DMS 273 (cell line): ENCODE results near the gene TMEM132D.

Source experiments
- DNase-seq: peaks from one replicate; lab custom pipeline; 2025; ENCODE audit not compliant: unreplicated experiment; lab: John Stamatoyannopoulos, UW

The TMEM132D gene

DNA sequence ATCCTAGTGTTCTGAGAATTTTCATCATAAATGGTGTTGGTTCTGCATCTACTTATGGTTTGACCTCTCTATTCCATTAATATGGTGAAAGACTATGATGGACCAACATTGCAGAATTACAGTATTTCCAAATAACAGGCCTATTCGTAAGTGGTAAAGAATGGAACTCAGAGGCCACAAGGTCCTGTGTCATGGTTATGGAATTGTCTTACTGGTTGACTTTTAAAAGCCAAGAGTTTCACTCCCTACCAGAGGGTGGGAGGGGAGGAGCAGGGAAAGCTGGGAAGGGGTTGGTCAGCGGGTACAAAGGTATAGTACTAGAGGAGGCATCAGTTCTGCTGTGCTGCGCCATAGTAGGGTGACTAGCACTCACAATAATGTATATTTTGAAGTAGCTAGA, 153.4 kb downstream of the TMEM132D start:
- no peak for DNase-seq

DNA sequence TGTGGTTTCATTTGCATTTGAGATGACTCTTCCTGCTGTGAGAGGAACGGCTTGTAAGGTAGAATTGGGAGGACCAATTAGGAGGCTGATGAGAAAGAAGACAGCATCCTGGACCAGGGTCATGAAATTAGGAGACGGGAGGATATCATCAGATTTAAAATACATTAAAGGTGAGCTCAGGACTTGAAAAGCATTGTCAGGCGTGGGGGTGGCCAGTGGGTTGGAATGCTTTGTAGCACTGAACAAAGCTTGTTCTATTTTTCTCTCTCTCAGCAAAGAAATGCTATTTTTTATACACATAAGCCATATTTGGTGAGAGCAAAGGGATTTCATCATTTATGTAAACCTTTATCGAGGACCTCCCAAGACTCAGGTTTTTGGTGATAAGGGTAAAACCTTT, 157.5 kb downstream of the TMEM132D start:
- DNase-seq = no peak

DNA sequence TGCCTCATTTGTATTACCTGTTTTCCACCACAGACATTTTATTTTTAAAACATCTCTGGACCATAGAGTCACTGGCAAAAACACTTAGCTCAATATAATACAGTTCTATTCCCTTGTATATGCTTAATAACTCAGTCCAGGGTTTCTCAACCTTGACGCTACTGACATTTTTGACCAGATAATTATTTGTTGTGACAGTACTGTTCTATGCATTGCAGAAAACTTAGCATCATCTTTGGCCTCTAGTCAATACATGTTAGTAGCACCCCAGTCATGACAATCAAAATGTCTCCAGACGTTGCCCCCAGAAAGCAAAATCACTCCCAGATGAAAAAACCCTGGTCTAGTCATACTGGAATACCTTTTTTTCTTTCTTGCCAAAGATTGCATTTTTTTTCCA, 174.7 kb downstream of the TMEM132D start:
- no peak for DNase-seq

DNA sequence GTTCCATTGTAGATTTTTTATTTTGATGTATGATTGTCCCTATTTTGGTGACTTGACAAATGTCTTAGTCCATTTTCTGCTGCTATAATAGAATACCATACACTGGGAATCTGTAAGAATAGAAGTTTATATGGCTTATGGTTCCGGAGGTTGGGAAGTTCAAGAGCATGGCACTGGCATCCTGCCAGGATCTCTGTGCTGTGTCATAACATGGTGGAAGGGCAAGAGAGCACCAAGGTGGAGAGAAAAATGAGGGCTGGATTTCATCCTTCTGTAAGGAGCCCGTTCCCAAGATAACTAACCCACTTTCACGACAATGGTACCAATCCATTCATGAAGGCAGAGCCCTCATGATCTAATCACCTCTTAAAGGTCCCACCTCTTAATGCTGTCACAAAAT, 176.7 kb downstream of the TMEM132D start:
- DNase-seq = no peak

DNA sequence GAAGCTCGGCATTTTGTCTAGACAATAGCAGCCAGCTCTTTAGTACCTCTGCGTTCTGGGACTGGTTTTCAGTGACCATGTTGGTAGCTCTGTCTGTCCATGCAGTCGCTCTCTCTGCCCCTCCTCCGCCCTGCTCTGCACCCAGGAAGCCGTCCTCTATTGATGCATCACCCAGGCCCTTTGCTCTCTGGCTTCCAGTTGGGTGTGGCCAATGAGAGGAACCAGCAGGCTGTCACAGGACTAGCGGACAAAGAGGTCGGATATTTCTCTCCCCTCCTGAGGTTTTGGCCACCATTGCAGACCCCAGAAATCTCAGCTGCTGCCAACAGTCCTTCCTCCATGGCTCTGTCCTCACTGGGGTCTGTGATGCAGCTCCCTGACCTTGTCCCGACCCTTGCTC, 180.6 kb downstream of the TMEM132D start:
- no peak for DNase-seq

DNA sequence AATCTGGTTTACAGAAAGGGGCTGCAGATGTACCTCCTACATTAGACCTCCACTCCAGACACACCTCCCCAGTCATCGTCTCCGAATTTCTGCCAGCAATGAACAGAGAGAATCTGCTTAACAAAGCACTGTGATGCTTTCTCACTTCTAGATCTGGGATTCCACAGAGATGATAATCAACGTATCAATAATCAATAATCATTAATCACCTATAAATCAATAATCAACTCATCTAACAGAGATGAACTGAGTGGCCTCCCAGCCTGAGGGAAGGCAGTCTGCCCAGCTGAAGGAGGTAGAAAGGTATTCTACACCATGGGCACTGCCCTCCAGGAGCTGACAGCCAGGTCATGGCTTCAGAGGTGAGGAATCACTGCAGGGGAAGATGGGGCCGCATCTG, 183.2 kb downstream of the TMEM132D start:
- no peak for DNase-seq

DNA sequence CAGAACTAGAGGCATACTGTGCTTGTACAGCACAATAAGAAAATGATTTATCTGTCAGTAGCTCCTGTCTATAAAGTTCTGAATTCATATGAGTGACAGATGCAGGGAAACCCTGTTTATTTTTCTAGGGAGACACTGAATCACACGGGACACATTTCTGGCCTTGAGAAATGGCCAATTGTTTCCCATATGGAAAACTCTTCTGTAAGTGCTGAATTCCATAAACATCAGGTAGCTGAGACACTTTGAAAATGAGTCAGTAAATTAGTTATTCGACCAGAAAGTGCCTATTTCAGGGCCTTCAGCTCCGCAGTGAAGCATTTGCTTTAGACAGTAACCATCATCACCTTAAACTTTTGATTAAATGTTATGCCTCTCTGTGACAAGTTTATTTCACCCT, 184.4 kb downstream of the TMEM132D start:
- DNase-seq = no peak

DNA sequence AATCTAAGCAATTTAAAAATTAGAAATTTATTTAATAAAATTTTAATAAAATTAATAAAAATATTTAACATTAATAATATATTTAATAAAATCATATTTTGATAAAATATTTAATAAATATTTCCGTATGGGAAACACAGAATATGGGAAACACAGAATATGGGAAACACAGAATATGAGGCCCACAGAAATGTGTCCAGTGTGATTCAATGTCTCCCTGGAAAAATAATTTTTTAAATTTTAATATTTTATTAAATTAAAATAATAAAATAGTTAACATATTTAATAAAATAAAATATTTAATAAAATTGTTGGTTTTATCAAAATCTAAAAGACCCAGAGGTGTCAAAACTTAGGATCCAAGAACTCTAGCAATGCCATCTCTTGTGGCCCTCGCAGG, 186.4 kb downstream of the TMEM132D start:
- DNase-seq = no peak

DNA sequence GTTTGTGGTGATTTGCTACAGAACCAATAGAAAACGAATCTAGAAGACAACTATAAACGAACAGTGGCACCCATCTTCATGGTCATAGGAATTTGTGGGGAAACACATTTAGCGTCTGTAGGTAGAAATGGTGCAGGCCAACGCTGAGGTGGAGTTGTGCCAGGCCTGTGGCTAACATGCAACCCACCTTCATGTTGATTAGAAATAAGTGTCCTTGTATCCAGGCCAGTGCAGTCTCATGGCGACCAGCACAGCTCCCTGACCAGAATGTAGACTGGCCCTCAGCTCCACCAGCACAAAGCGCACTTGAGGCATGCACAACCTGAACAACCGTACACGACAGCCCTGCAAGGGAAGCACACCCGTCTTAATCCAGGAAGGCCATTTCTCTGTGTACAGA, 187.0 kb downstream of the TMEM132D start:
- no peak for DNase-seq

DNA sequence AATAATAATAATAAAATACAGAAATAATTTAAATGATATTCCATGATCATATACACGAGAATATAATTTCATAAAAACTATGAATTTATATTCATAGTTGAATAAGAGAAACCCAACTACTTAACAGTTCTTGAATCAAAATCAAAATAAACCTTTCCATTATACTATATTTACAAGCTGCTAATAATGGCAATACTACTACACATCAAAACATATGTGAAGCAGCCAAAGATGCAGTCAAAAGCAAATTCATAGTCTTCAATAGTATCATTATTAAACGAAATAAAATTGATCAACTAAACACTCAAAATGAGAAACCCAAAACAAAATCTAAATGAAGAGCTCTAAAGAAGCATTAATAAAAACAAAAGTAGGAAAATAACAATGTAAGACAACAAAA, 197.1 kb downstream of the TMEM132D start:
- DNase-seq = no peak

DNA sequence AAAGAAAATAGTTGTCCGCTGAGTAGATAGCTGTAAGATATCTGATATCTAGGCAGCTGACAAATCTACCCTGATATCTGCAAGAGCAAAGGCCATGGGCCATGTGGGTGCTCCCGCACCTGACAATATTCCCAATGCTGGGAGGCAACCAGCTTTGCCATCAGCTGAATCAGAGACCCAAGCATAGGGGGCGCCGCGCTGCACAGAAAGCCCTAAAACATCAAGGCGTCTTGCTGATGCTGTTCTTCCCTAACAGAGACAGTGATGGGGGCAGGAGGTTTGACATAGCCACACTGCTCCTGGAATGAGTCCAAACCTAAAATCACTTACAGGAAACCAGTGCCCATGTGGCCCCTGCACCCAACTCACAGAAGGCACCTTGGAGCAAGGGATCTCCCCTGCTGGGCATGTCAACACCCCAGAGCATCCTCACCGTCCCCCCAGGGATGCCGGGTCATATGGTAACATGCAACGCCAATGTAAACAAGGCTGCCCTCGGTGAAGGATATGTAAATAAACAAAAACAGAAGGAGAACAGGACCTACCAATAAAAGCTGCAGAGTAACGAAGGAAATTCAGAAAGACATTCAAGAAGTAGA, 199.5 kb downstream of the TMEM132D start:
- no peak for DNase-seq

DNA sequence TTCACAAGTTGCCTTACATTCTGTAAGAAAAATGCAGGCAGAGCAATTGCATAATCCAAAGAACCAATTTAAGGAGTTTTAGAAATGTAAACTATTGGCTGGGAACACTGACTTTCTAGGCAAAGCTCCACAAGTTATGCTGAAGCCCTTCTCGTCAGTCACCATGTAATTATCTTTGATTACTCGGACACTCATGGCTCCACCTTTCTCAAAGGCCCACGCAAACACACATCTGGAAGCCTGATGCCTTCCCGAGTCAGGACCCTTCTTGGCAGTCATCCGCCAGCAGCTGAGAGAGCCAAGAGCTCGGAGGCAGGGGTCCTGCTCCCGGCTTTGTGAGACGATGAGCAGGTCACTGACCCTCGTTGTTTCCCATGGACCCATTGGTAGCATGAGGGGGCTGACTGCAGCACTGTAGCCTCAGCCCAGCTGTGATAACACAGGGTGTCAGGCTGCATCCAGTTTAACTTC, 202.2 kb downstream of the TMEM132D start:
- DNase-seq = no peak

DNA sequence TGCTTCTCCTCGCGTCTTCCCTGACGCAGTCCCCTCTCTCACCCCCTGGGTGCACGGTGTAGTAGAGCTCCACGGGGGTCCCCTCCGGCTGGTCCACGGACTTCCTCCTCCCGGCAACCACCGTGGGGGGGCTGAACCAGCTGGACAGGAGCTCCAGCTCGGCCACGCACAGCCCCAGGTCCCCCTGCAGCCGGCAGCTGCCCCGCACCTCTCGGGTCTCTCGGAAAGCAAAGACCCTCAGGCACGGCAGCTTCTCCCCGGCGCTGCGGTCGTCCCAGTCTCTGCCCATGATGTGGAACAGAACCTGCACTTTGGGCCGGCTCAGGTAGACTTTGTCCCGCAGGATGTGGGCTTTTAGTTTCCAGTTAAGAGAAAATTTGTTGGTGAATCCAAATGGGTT, 203.8 kb downstream of the TMEM132D start:
- DNase-seq = no peak

DNA sequence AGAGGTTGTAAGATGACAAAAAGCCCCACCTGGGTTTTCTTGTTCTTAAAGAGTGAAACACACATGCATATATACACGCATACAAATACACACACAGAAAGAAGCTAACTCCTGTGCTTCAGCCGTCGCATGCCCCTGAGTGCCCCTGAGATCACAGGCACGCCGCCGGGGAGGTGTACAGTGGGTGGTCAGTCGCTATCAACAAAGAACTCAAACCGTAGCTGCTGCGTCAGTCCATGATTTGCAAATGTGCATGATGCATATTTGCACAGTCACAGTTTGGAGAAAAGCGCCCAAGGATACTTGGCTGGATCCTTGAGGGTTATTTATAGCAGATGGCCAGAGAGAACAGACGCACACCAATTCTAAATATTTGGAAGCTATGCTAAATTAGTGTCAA, 206.9 kb downstream of the TMEM132D start:
- DNase-seq = no peak

DNA sequence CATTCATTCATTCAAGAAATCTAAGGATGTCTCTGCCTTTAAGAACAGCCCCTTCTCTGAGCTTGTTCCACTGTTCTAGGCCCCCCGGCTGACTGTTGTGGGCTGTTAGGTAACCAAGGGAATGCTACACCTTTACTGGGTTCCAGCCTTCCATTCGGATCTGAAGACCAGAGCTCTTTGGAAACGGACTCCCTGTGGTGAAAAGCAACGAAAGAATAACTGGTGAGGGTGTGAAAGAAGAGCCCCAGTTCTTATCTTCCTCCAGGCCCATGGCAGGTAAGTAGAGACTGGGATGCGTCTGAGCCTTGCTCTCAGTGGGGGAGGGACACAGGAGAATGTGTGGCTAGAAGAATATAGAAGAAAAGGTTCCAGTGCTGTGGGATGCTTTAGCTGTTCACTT, 207.4 kb downstream of the TMEM132D start:
- no peak for DNase-seq

DNA sequence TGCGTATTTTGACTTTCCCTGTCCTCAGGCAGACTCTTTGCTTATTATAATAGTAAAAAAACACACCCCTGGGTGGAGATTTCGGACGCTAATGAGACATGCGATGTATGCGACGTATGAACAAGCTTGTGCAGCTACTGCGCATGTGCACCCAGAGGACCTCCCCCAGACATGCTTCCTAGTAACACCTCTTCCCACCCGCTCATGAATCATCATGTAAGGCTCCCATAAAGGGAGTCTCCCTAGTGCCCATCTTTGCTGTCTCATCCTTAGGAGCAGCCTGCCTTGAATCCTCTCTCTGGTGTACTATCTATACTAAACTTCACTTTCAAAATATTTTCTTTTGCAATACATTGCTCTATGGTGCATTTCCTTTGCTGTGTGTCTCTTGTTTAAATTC, 210.1 kb downstream of the TMEM132D start:
- DNase-seq = no peak

DNA sequence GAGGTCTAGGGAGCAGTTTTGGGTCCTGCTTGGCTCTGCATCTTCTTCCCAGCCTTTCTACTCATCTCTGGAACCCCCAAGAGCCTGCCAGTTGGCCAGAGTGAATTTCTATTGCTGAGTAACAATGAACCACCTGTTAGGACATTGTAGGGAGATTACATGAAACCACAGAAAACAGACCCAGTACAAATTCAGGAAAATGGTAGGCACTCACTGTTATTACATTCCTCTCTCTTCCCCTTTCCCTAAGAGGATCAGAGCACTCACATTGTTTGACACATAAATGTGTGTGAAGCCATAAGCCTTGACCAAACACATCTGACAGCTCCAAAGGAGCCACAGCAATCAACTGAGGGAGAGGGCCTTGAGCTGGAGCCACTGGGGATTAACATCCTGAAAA, 216.1 kb downstream of the TMEM132D start:
- DNase-seq = no peak

DNA sequence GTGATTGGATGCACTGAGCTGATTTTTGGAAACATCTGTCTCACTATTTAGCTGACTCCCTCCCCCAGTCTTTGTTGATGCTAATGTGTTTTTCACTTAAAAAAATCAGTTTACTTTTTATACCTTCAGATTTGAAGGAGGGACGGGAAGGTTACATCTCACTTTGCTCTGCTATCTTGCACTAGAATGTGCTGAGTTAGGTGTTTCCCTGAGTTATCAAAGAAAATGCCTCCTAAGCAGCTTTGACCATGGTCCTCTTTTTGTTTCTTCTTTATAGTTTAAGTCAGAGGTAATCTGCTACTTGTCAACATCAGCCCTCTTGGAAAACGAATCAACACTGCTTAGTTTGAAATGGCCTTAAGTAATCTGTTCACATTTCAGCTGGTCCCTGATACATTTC, 222.0 kb downstream of the TMEM132D start:
- DNase-seq = no peak

DNA sequence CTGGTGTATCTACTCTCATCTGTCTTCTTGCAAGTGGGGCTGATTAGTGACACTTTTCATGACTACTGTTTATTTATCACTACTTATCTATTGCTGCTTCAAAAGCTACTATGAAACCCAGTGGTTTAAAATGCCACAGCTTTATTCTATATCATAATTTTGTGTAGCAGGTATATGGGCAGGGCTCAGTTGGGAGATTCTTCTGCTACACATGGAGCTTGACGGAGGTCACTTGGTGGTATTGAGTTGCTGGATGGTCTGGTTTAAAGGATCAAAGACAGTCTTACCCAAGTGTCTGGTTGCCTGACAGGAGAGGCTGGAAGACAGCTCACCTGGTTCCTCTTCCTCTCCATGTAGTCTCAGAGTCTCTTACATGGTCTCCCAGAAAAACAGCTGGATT, 222.7 kb downstream of the TMEM132D start:
- no peak for DNase-seq

DNA sequence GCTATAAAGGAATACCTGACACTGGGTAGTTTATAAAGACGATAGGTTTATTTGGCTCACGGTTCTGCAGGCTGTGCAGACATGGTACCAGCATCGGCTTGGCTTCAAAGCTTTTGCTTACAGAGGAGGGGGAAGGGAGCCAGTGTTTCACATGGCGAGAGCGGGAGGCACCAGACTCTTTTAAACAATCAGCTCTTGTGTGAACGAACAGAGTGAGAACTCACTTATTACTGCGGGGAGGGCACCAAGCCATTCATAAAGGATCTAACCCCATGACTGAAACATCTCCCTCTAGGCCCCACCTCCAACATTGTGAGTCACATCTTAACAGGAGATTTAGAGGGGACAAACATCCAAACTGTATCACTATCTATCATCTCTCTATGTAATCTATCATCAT, 227.4 kb downstream of the TMEM132D start:
- no peak for DNase-seq

DNA sequence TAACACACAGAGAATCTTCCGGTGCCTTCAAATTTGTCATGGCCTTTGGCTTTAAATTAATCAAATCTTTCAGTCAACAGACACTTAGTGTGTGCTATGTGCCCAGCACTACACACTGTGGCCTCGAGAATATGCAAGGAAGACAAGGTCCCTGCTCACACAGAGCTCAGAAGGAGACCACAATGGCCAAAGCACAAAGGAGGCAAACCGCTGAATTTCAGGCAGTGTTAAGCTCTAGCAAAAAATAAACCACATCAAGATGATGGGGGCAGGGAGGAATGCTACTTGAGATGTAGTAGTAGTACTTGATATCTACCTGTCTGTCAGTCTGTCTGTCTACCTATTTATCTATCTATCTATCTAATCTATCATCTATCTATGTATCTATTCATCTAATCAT, 227.9 kb downstream of the TMEM132D start:
- no peak for DNase-seq

DNA sequence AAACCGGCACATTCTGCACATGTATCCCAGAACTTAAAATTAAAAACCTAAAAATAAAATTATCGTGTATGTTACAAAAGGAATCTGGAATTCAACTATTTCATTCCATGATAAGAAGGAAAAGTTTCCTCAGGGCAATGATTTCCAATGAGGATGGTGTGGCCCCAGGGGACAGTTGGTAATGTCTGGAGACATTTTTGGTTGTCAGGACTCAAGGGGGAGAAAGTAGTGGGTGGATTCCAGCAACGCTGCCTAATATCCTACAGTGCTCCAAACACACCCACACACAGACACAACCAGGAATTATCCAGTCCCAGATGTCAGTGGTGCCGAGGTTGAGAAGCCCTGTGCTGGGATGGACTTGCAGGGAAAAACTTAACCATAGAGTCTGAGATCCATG, 228.3 kb downstream of the TMEM132D start:
- DNase-seq = no peak

DNA sequence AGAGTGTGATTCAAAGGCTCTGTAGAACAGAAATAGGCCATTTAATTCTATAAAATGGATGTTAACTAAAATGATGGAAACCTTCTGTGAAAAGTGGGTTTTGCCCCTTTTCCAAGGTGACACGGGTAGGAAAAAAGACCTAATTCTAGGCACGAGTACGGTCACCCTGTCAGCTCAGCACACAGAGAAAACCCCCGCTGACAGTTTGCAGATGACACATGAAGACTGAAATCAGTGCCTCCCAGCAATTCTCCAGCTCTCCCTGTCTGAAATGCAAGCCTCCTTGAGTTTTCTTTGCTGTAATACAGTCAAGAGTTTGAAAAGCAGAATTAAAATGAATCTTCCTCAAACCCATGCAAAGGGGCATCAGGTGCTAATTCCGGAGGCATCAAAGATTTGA, 230.0 kb downstream of the TMEM132D start:
- DNase-seq = no peak

DNA sequence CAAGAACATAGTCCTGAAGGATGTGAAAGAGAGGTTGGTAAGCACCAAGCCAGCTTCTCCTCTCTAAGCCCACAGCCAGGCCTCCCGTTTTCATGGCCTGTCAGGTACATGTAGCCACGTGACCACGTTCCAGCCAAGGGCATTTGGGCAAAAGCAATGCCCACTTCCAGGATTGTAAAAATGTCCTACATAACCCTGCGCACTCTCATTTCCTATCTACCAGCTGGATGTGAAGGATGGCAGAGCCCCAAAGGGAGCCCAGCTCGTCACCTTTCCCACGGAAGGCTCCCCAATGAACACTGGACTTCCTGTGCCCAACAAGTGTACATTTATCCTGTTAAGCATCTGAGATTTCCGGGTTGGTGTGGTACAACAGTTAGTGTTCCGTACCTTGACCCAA, 231.7 kb downstream of the TMEM132D start:
- DNase-seq = no peak
